IMR-90 (cell line): ENCODE data around the gene ARL8B. TPM values are rescaled to one million over a fixed set of nuclear protein-coding genes. Genes with fewer than 3 reads are reported as not detected.

ENCODE experiments used
- ATAC-seq: fragments of 200-7000 bp; cut with Tn5 transposase; 2 replicates; pipeline ENCODE4 v1.9.1; 2020; ENCODE audit warnings: low read depth, mild to moderate bottlenecking, moderate library complexity
- BruUV-seq: library from RNA; stranded (reverse); fragments of 400-500 nt; replicated peaks from 2 replicates; lab custom pipeline; 2021; lab: Mats Ljungman, UMichigan
- CTCF ChIA-PET: fragments of 300-600 bp; formaldehyde crosslinking; extraction: SDS; loops from one replicate; lab custom pipeline; 2021; ENCODE audit warnings: antibody characterized with exemption; lab: Yijun Ruan, JAX
- POLR2A ChIA-PET: fragments of 300-600 bp; sonication (Branson Sonifier 250); formaldehyde crosslinking; loops from one replicate; lab custom pipeline; 2022; ENCODE audit warnings: antibody characterized with exemption; ENCODE audit not compliant: unreplicated experiment; lab: Charles Lee
- DNase-seq: peaks from one replicate; pipeline ENCODE4 v3.0.0; 2013
- H2AFZ ChIP-seq: replicated peaks from 2 replicates; pipeline ENCODE3; 2013; ENCODE audit warnings: low read length, mild to moderate bottlenecking; ENCODE audit not compliant: poor library complexity
- H2AK5ac ChIP-seq: 2 replicates; pipeline ENCODE4 v1.6.1; 2013; ENCODE audit warnings: low read depth, low read length, inconsistent platforms
- H2AK9ac ChIP-seq: replicated peaks from 2 replicates; pipeline ENCODE3; 2013; ENCODE audit warnings: mild to moderate bottlenecking, low read depth, low read length, moderate library complexity; ENCODE audit not compliant: poor library complexity
- H2BK120ac ChIP-seq: 2 replicates; pipeline ENCODE4 v1.6.1; 2013; ENCODE audit warnings: low read depth, low read length, inconsistent platforms
- H2BK15ac ChIP-seq: 3 replicates; pipeline ENCODE4 v1.6.1; 2013; ENCODE audit warnings: low read depth, low read length, inconsistent platforms
- H2BK20ac ChIP-seq: 2 replicates; pipeline ENCODE4 v1.6.1; 2013; ENCODE audit warnings: low read depth, mild to moderate bottlenecking, inconsistent platforms, low read length, moderate library complexity
- H2BK5ac ChIP-seq: 2 replicates; pipeline ENCODE4 v1.6.1; 2013; ENCODE audit warnings: mild to moderate bottlenecking, low read depth, low read length, inconsistent platforms; ENCODE audit not compliant: poor library complexity, severe bottlenecking
- H3K14ac ChIP-seq: replicated peaks from 2 replicates; pipeline ENCODE4 v1.6.1; 2013; ENCODE audit warnings: low read depth, low read length, inconsistent platforms
- H3K18ac ChIP-seq: 2 replicates; pipeline ENCODE4 v1.6.1; 2013; ENCODE audit warnings: low read depth, low read length, control low read depth
- H3K23ac ChIP-seq: 2 replicates; pipeline ENCODE4 v1.6.1; 2013; ENCODE audit warnings: low read depth, low read length, inconsistent platforms
- H3K27ac ChIP-seq: 2 replicates; pipeline ENCODE4 v1.5.1; 2013; ENCODE audit warnings: mild to moderate bottlenecking, control low read depth, low read length; ENCODE audit not compliant: insufficient read depth
- H3K27me3 ChIP-seq: 2 replicates; pipeline ENCODE4 v1.6.1; 2013; ENCODE audit warnings: low read length; ENCODE audit not compliant: control insufficient read depth, insufficient read depth
- H3K36me3 ChIP-seq: 2 replicates; pipeline ENCODE4 v1.6.1; 2013; ENCODE audit warnings: low read length, mixed read lengths; ENCODE audit not compliant: control insufficient read depth, insufficient read depth
- H3K4ac ChIP-seq: 2 replicates; pipeline ENCODE4 v1.6.1; 2013; ENCODE audit warnings: low read depth, low read length, inconsistent platforms
- H3K4me1 ChIP-seq: 2 replicates; pipeline ENCODE4 v1.6.1; 2013; ENCODE audit warnings: low read length, mixed read lengths; ENCODE audit not compliant: control insufficient read depth, insufficient read depth
- H3K4me2 ChIP-seq: 2 replicates; pipeline ENCODE4 v1.6.1; 2013; ENCODE audit warnings: low read depth, mild to moderate bottlenecking, control low read depth, low read length, moderate library complexity
- H3K4me3 ChIP-seq: 2 replicates; pipeline ENCODE4 v1.5.1; 2013; ENCODE audit warnings: low read depth, mild to moderate bottlenecking, control low read depth, low read length, moderate library complexity; ENCODE audit not compliant: insufficient read depth
- H3K56ac ChIP-seq: 2 replicates; pipeline ENCODE4 v1.6.1; 2013; ENCODE audit warnings: low read length, inconsistent platforms; ENCODE audit not compliant: insufficient read depth; ENCODE audit errors: extremely low read depth
- H3K79me1 ChIP-seq, 2 experiments: 2 replicates each; pipeline ENCODE4 v1.6.1; 2013; ENCODE audit warnings: low read length in 2 of 2, inconsistent platforms in 1 of 2, low read depth in 1 of 2
- H3K9ac ChIP-seq: 2 replicates; pipeline ENCODE4 v1.6.1; 2013; ENCODE audit warnings: low read depth, low read length, control low read depth
- H3K9me1 ChIP-seq: 2 replicates; pipeline ENCODE4 v1.6.1; 2013; ENCODE audit warnings: low read length, inconsistent platforms; ENCODE audit not compliant: insufficient read depth
- H3K9me3 ChIP-seq: 2 replicates; pipeline ENCODE4 v1.6.1; 2013; ENCODE audit warnings: low read length; ENCODE audit not compliant: control insufficient read depth, insufficient read depth
- H4K20me1 ChIP-seq: 2 replicates; pipeline ENCODE4 v1.6.1; 2013; ENCODE audit warnings: low read length, inconsistent platforms; ENCODE audit not compliant: insufficient read depth
- H4K5ac ChIP-seq: 2 replicates; pipeline ENCODE4 v1.6.1; 2013; ENCODE audit warnings: mild to moderate bottlenecking, low read depth, low read length, control low read depth
- H4K8ac ChIP-seq, 2 experiments: 2 replicates each; pipeline ENCODE4 v1.6.1; 2013; ENCODE audit warnings: low read depth in 2 of 2, low read length in 2 of 2, control low read depth in 1 of 2, inconsistent platforms in 1 of 2
- H4K91ac ChIP-seq: 2 replicates; pipeline ENCODE4 v1.6.1; 2013; ENCODE audit warnings: low read depth, low read length, inconsistent platforms; ENCODE audit not compliant: insufficient read depth
- CEBPB ChIP-seq: IDR thresholded peaks from 2 replicates; pipeline ENCODE4 v1.6.1; 2012; ENCODE audit warnings: low read depth, low read length, improper control_type of control experiment
- CHD1 ChIP-seq: IDR thresholded peaks from 2 replicates; pipeline ENCODE4 v1.6.1; 2012; ENCODE audit warnings: low read depth, low read length, improper control_type of control experiment
- MAFK ChIP-seq: IDR thresholded peaks from 2 replicates; pipeline ENCODE4 v1.6.1; 2012; ENCODE audit warnings: low read depth, low read length, improper control_type of control experiment
- SMC3 ChIP-seq: fragments of 150-350 bp; IDR thresholded peaks from 2 replicates; pipeline ENCODE4 v1.6.1; 2016; ENCODE audit warnings: low read depth, mild to moderate bottlenecking, antibody characterized with exemption, low read length, moderate library complexity
- WGBS, 2 experiments: methylation state at CpG; one replicate each; pipeline versions ENCODE4 v1.1.5 to v1.1.7; 2013; ENCODE audit warnings: missing lambda C conversion rate in 2 of 2; ENCODE audit not compliant: insufficient read length in 1 of 2; ENCODE audit errors: extremely low coverage in 2 of 2; 5-methylcytosine and 5-hydroxymethylcytosine counted together
- dilution Hi-C: fragments of 300-500 bp; cut with HindIII; formaldehyde crosslinking; loops from one replicate; pipeline ENCODE4 v1.14.3; 2018; ENCODE audit warnings: low sequenced_read_pairs; ENCODE audit not compliant: unreplicated experiment
- in situ Hi-C: fragments of 300-500 bp; cut with MboI; formaldehyde crosslinking; loops from 3 replicates; pipeline ENCODE4 v1.14.3; 2019; ENCODE audit warnings: low sequenced_read_pairs, inconsistent platforms, mixed read lengths
- intact Hi-C: fragments of 100-400 bp; cut with micrococcal nuclease; formaldehyde crosslinking; loops from 2 replicates; pipeline ENCODE4 v1.10.0; 2022
- polyA plus RNA-seq, 3 experiments: library from polyadenylated mRNA; depleted of rRNA; stranded (reverse); fragments of >200 nt; gene quantifications; 2 replicates each; pipeline ENCODE4 v1.2.3, GENCODE V29; 2012; ENCODE audit warnings: low replicate concordance in 1 of 3
- total RNA-seq: library from RNA; depleted of rRNA; stranded (reverse); fragments of >200 nt; gene quantifications from 2 replicates; pipeline ENCODE4 v1.2.3, GENCODE V29; 2012

ARL8B gene
- total and polyA plus RNA-seq, 2 of the 4 experiments (the other 2 are of a cell fraction) = 32.3 to 47.0 TPM

GRCh38 chr3:5082789-5083115 lies 39.3 kb upstream of the ARL8B start:
- POLR2A ChIA-PET = no interaction called here
- H3K4me3 ChIP-seq = no peak overlapping the region
- H3K27ac ChIP-seq = no peak overlapping the region
- dilution Hi-C loops (no loop called here), intact Hi-C loops (no loop called here), in situ Hi-C loops (no loop called here)
- no peak overlapping the region for H2BK5ac ChIP-seq
- no peaks in the 10 kb centered on the region for H3K79me1 ChIP-seq
- no peak overlapping the region for H2AK9ac ChIP-seq
- no peak overlapping the region for H2BK120ac ChIP-seq
- DNase-seq (no peak), ATAC-seq (no peak)
- H3K27me3 ChIP-seq = peaks cover 4% of the 10 kb centered on the region
- no peak overlapping the region for H3K56ac ChIP-seq
- whole genome bisulfite sequencing, 2 experiments = 80% methylated on average over 2 of the region's 7 CpGs; no CpG with 5 or more reads in 1 of the 2 experiments
- H3K9me1 ChIP-seq = no peaks in the 10 kb centered on the region
- H2AFZ ChIP-seq = no peak overlapping the region
- H4K5ac ChIP-seq = no peak overlapping the region
- no peak overlapping the region for H3K18ac ChIP-seq
- H3K36me3 ChIP-seq = no peaks in the 10 kb centered on the region
- no peak for TF ChIP-seq MAFK
- TF ChIP-seq CEBPB = no peak
- no peak for TF ChIP-seq SMC3
- no peak for TF ChIP-seq CHD1
- H2BK15ac ChIP-seq = no peak overlapping the region
- H2AK5ac ChIP-seq = no peak overlapping the region
- H3K4me1 ChIP-seq = no peaks in the 10 kb centered on the region
- H3K14ac ChIP-seq = no peak overlapping the region
- no peak overlapping the region for H3K23ac ChIP-seq
- no peak overlapping the region for H4K8ac ChIP-seq
- H3K9me3 ChIP-seq = no peaks in the 10 kb centered on the region
- no TSS peak for BruUV-seq
- H4K91ac ChIP-seq = no peak overlapping the region
- no peak overlapping the region for H3K9ac ChIP-seq
- H3K4me2 ChIP-seq = no peak overlapping the region
- no peak overlapping the region for H2BK20ac ChIP-seq
- no peaks in the 10 kb centered on the region for H4K20me1 ChIP-seq
- CTCF ChIA-PET = no interaction called here
- H3K4ac ChIP-seq = no peak overlapping the region
